CD4-positive, alpha-beta T cell treated with Interleukin-2 at 100 ng/mL for 4 hours (primary cell): ENCODE results near the gene ST7.
A peak's percentile ranks its signal among the peaks of the same experiment; 100 is the strongest.

Source experiments
- DNase-seq: peaks from one replicate; pipeline ENCODE4 v3.0.0-alpha.2; 2020; ENCODE audit warnings: low spot score

ST7 gene

GRCh38 chr7:117032810-117033209 is 79.5 kb downstream of the ST7 start:
- DNase-seq, result no peak

DNA sequence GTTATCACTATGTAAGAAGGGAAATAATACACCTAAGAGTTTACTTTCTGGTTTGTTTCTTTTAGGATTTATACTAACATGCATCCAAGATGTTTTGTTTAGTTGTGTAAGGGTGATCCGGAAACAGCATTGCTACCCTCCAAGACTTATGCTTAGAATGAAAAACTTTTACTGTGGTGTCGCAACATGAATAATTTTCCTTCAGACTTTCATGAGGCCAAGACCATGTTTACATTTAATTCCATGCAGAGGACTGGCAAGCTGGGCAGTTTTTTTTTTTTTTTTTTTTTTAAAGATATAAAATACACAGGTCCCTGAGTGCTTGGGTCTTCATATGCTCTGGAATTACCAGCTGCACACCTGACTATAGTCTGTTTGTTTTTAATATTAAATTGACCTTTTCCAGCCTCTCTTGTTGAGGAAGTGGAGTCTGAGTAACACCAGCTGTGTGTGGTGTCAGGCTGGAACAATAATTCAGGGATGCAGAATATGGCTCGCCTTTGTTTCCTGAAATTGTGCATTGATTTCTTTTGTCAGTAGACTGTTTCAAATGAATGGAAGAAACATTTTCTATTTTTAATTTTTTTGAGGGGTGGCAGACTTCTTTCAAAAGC is 81.7 kb downstream of the ST7 start:
- no peak for DNase-seq

DNA sequence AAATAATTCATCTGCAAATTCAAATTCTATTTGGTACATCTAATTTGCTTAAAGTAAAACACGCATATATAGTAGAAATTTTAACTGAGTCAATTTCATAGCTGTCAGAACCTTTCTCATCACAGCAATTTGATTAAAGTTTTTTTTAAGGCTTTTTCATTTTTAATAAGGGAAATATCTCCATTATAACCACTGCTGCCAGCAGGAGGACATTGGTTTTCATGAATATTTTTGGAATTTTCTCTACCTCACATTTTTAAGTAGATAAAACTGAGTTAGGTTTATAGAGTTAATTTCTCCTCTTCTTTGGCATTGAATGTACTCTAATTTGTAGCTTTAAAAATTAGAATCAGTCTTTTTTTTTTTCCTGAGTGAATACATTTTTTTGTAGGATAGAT is 82.2 kb downstream of the ST7 start:
- DNase-seq, result no peak

GRCh38 chr7:117036053-117036669 is 82.9 kb downstream of the ST7 start:
- no peak for DNase-seq

GRCh38 chr7:117036836-117037235 is 83.5 kb downstream of the ST7 start:
- no peak for DNase-seq

- no peak for DNase-seq
Observed at GRCh38 chr7:117038408-117038807, 85.1 kb downstream of the ST7 start.

GRCh38 chr7:117041007-117041406 is 87.7 kb downstream of the ST7 start:
- DNase-seq, result no peak

- no peak for DNase-seq
Observed at GRCh38 chr7:117041822-117042221, 88.5 kb downstream of the ST7 start.

DNA sequence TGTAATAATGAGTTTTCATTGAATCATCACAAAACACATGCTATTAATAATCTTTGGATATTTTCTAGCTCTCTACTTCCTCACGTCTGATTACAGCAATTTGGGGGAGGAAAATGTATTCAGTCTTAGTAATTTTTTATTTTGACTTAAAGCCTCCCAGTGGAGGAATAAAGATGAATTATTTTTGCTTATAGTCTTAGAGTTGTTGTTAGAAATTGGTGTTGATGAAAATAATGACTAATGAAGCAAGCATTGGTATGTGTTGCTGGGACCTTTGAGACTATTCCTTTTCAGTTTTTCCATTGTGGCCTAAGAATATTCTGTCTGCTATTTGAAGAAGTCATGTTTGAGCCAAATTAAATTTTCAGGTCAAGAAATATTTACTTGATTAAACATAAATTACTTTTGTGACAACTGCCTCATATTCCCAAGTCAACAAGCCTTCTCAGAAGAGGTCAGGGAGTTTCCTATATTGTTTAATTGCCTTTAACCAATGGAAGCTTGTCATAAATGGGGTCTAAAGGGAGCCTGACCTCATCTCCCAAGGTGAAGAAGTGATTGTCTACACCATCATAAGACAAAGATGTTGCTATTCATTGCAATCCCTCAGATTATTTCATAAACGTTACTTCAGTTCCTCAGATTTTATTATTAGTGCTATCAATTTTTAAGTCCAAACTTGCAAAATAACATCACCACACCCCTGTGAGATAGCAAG is 90.0 kb downstream of the ST7 start:
- no peak for DNase-seq

GRCh38 chr7:117044664-117045063 is 91.4 kb downstream of the ST7 start:
- no peak for DNase-seq

DNA sequence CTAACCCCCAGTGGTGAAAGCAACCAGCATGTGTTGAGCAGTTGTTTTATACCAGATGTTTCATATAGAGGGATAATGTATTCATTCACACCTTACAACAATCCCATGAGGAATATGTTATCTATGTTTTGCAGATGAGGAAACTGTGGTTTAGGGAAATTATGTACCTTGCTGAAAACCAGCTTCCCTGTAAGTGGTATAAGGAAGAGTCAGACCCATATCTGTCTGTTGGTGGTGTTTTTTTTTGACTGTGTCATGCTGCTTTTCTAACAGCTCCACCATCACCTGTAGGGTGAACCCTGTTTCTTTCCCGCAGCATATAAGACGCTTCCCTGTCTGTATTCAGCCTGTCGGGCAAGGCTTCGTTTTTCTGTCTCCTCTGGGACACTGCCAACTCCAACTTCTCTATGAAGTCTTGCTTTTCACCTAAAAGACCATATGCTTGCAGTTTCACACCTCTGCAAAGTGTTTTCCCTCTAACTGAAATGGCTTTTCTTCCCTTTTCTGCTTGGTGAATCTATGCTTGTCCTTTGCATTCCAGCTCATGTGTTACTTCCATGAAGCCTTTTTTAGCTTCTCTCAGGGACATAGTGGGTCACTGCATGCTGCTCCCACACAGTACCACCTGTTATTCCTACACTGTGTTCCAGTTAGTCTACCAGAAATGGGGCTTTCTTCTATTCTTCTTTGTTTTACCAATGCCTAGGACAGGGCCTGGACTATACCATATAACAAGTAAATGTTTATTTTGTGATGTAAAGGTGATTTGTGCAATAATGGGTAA is 92.8 kb downstream of the ST7 start:
- no peak for DNase-seq

DNA sequence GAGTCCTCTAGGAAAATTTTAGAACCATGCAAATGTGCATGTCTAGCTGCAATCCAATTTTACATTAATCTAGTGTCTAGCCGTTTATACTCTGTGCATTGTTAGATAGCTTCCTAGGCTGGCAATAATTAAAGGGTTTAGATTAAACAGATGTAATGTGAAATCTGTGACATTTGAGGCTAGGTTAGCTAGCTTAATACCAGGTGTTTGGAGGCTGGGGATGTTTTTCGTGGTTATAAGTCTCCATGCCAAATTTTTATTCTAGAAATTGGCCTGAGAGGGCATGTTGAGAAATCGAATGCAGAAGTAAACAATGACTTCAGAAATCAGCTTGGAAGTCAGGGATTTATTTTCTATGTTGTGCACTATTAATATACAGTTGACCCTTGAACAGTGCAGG is 94.2 kb downstream of the ST7 start:
- no peak for DNase-seq

GRCh38 chr7:117048114-117048866 is 95.0 kb downstream of the ST7 start:
- DNase-seq, result peak; percentile 8

GRCh38 chr7:117048882-117049281 is 95.6 kb downstream of the ST7 start:
- DNase-seq, result no peak

- DNase-seq, result no peak
Observed at GRCh38 chr7:117051808-117052207, 98.5 kb downstream of the ST7 start.

DNA sequence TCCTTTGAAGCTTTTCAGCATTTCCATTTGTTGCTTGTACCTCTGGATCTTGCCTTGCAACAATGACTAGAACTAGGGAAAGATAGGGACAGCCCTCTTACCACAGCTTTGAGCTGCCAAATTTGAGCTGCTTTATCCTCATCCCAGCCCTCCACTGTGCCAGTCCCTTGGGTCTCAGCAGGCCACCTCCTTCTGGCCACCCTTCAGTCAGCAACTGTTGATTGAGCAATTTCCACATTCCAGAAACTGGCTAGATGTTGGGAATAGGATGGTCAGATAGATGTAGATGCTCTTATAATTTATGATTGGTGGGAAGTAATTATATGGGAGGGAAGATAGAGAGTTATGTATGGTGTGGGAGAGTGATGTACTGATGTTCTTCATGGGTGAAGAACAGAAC is 100.1 kb downstream of the ST7 start:
- DNase-seq, result no peak

DNA sequence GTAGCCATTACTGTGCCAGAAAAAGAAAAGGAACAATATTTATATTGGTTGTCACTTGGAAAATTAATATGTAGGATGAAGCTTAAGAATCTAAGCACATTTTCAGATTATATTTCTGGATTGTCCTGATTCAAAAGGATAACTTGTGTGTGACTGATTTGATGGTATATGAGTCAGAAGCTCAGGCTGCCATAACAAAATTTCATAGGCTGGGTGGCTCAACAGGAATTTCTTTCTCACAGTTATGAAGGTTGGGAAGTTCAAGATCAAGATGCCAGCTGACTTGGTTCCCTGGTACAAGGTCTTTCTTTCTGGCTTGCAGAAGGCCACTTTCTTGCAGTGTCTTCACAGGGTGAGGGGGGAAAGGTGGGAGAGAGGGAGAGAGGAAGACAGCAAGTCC is 108.5 kb downstream of the ST7 start:
- DNase-seq, result no peak

GRCh38 chr7:117062300-117062699 is 109.0 kb downstream of the ST7 start:
- no peak for DNase-seq

DNA sequence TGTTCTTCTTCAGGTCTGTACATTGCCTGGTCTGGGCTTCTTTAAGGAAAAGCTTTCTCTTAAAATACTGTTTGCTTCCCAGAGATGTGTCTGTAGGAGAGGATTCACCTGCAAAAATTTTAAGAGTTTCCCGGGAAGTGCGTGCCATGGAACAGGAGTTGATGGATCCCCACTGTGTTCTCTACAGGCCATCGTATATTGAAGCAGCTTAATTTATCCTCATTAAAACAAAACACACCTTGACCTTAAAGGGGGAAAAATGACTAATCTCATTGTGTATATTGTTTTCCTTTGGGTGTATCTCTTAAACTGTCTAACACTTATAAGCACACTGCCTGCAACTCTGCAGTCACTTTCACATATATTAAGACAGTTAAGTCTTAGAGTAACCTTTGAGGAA is 111.4 kb downstream of the ST7 start:
- DNase-seq, result no peak

- DNase-seq, result no peak
Observed at GRCh38 chr7:117065571-117066150, 112.4 kb downstream of the ST7 start.

DNA sequence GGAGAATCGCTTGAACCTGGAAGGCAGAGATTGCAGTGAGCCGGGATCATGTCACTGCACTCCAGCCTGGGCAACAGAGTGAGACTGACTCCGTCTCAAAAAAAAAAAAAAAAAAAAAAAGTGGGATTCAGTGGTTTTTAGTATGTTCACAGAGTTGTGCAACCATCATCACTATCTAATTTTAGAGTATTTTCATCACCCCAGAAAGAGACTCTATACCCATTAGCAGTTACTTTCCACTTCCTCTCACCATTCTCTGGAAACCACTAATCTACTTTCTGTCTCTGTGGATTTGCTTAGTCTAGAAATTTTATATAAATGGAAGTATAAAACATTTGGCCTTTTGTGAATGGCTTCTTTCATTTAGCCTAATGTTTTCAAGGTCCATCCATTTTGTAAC is 113.4 kb downstream of the ST7 start:
- no peak for DNase-seq

- no peak for DNase-seq
Observed at GRCh38 chr7:117067340-117067739, 114.0 kb downstream of the ST7 start.
